ENCODE results near the gene ATG7.

DNA sequence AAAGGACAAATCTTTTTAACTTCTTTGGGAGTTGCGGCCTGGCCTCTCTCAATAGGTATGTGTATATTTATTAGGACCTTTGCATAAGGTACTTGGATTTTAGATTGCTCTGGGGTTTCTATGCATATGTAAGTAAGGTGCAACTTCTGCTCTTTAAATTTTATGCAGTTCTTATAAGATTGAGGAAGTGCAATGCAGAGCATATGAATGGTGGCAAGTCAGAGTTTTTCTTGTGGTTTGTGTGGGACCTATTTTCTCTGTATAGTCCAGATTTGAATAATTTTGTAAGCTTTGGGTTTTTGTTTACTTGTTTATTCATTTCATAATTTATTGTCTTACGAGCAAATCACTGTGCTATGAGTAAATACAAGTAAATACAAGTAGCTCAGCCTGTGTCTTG is 101.5 kb downstream of the ATG7 start:
- TF ChIP-seq, protein P1, sequence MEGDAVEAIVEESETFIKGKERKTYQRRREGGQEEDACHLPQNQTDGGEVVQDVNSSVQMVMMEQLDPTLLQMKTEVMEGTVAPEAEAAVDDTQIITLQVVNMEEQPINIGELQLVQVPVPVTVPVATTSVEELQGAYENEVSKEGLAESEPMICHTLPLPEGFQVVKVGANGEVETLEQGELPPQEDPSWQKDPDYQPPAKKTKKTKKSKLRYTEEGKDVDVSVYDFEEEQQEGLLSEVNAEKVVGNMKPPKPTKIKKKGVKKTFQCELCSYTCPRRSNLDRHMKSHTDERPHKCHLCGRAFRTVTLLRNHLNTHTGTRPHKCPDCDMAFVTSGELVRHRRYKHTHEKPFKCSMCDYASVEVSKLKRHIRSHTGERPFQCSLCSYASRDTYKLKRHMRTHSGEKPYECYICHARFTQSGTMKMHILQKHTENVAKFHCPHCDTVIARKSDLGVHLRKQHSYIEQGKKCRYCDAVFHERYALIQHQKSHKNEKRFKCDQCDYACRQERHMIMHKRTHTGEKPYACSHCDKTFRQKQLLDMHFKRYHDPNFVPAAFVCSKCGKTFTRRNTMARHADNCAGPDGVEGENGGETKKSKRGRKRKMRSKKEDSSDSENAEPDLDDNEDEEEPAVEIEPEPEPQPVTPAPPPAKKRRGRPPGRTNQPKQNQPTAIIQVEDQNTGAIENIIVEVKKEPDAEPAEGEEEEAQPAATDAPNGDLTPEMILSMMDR (IDR thresholded peaks at IDR 0.05): no peak
- no peak for TF ChIP-seq POLR2A (IDR thresholded peaks at IDR 0.05)

Data from thyroid gland (tissue), 4 donors.